Tibial nerve (tissue), 3 donors: ENCODE measurements around the gene SCAMP2.

Experiments
- CTCF ChIP-seq, 5 experiments: fragments of 200-600 bp in 3 of 5; fragments of 450-650 bp in 2 of 5; sonication (generic) in 3 of 5; IDR thresholded peaks; one replicate each; pipeline ENCODE4 v1.5.1; 2016 to 2019; ENCODE audit warnings: antibody characterized with exemption in 5 of 5, mild to moderate bottlenecking in 3 of 5, moderate library complexity in 2 of 5
- POLR2A ChIP-seq, 2 donors: fragments of 450-650 bp; IDR thresholded peaks; one replicate each; pipeline ENCODE4 v1.6.1; 2017; ENCODE audit warnings: antibody characterized with exemption in 2 of 2, mild to moderate bottlenecking in 2 of 2, moderate library complexity in 2 of 2

- TF ChIP-seq CTCF (IDR thresholded peaks at IDR 0.05) (no peak), POLR2A (IDR thresholded peaks at IDR 0.05) (no peak)
Measured at GRCh38 chr15:74897300-74897701, 24.1 kb upstream of the SCAMP2 start.
